Caco-2 (cell line): ENCODE measurements around the gene SLC43A2. TPM values are rescaled to one million over a fixed set of nuclear protein-coding genes. Genes with fewer than 3 reads are reported as not detected.

Experiments used
- BruUV-seq: library from RNA; stranded (reverse); fragments of 400-500 nt; replicated peaks from 2 replicates; lab custom pipeline; 2021; lab: Mats Ljungman, UMichigan
- CTCF ChIA-PET: fragments of 300-600 bp; sonication (Branson Sonifier 250); formaldehyde crosslinking; loops from one replicate; lab custom pipeline; 2022; ENCODE audit warnings: antibody characterized with exemption; lab: Charles Lee
- POLR2A ChIA-PET: fragments of 300-600 bp; sonication (Branson Sonifier 250); formaldehyde crosslinking; loops from one replicate; lab custom pipeline; 2022; ENCODE audit warnings: antibody characterized with exemption; lab: Charles Lee
- DNase-seq, 2 experiments: peaks; one replicate each; pipeline versions ENCODE4 v3.0.0 to v3.0.0-alpha.2; 2020 to 2022
- H3K27me3 ChIP-seq: replicated peaks from 2 replicates; pipeline ENCODE4 v1.6.0; 2011; ENCODE audit warnings: low read length; ENCODE audit not compliant: control insufficient read depth, insufficient read depth
- H3K36me3 ChIP-seq: 2 replicates; pipeline ENCODE4 v1.5.1; 2011; ENCODE audit warnings: low read length; ENCODE audit not compliant: control insufficient read depth, insufficient read depth
- H3K4me1 ChIP-seq: fragments of 250-450 bp; sonication (Bioruptor Pico); 2 replicates; pipeline ENCODE4 v1.5.1; 2020; ENCODE audit warnings: mild to moderate bottlenecking
- H3K4me3 ChIP-seq: 2 replicates; pipeline ENCODE4 v1.5.1; 2011; ENCODE audit warnings: low read depth, mild to moderate bottlenecking, control low read depth, low read length
- H3K9me3 ChIP-seq: fragments of 250-450 bp; sonication (Bioruptor Pico); 2 replicates; pipeline ENCODE4 v1.5.1; 2020; ENCODE audit warnings: mild to moderate bottlenecking, moderate library complexity
- H3K27ac Mint-ChIP-seq: one replicate; pipeline ENCODE4 v1.8.0; 2022; ENCODE audit warnings: mixed read lengths; ENCODE audit not compliant: unreplicated experiment
- H3K27me3 Mint-ChIP-seq: one replicate; pipeline ENCODE4 v1.8.0; 2022; ENCODE audit warnings: mixed read lengths; ENCODE audit not compliant: insufficient read depth, unreplicated experiment
- H3K36me3 Mint-ChIP-seq: one replicate; pipeline ENCODE4 v1.8.0; 2022; ENCODE audit warnings: mild to moderate bottlenecking, mixed read lengths; ENCODE audit not compliant: insufficient read depth, unreplicated experiment
- H3K4me1 Mint-ChIP-seq: one replicate; pipeline ENCODE4 v1.8.0; 2022; ENCODE audit warnings: low read depth, mixed read lengths; ENCODE audit not compliant: unreplicated experiment
- H3K4me3 Mint-ChIP-seq: one replicate; pipeline ENCODE4 v1.8.0; 2022; ENCODE audit warnings: mild to moderate bottlenecking, moderate library complexity, mixed read lengths; ENCODE audit not compliant: unreplicated experiment
- H3K9me3 Mint-ChIP-seq: one replicate; pipeline ENCODE4 v1.8.0; 2022; ENCODE audit warnings: mixed read lengths; ENCODE audit not compliant: unreplicated experiment
- CTCF ChIP-seq, 2 experiments: fragments of 200-600 bp in 1 of 2; IDR thresholded peaks; 1 replicate in 1 of 2; 2 replicates in 1 of 2; pipeline versions ENCODE4 v1.5.1 to v1.8.0; 2011 to 2022; ENCODE audit warnings: antibody characterized with exemption in 1 of 2, control low read depth in 1 of 2, inconsistent platforms in 1 of 2, low read depth in 1 of 2, low read length in 1 of 2, mild to moderate bottlenecking in 1 of 2, moderate library complexity in 1 of 2; ENCODE audit not compliant: insufficient read depth in 1 of 2, severe bottlenecking in 1 of 2, unreplicated experiment in 1 of 2
- intact Hi-C: fragments of 100-400 bp; cut with micrococcal nuclease; formaldehyde crosslinking; loops from one replicate; pipeline ENCODE4 v1.10.0; 2022; ENCODE audit not compliant: unreplicated experiment
- total RNA-seq: library from RNA; stranded (reverse); gene quantifications from 2 replicates; pipeline ENCODE4 v1.2.3, GENCODE V29; 2022

SLC43A2 gene
- total RNA-seq, 1 experiment from 2014 or later, result 33.9 TPM

- intact Hi-C loops, result loop anchor here (1.0 to 10.0 kb wide), 4 partner anchors 55 to 175 kb away; partner anchors contain the start of genes CRK, INPP5K and PITPNA
- Mint-ChIP-seq H3K27me3 (peaks cover 2% of the 10 kb centered on the region), H3K9me3 (no peaks in the 10 kb centered on the region), H3K36me3 (peaks cover 23% of the 10 kb centered on the region), H3K27ac (peak overlapping the region; percentile 39), H3K4me1 (peaks cover 23% of the 10 kb centered on the region), H3K4me3 (peak overlapping the region; percentile 95)
- Histone ChIP-seq H3K4me1 (peaks cover 31% of the 10 kb centered on the region), H3K36me3 (no peaks in the 10 kb centered on the region), H3K9me3 (no peaks in the 10 kb centered on the region), H3K27me3 (no peaks in the 10 kb centered on the region), H3K4me3 (peak overlapping the region; percentile 90)
- no TSS peak for BruUV-seq
- ChIA-PET POLR2A (interaction anchor here (0.6 to 1.0 kb wide), 3 partner anchors 40 to 145 kb away, joined by 4 to 6 read pairs (median 5); partner anchors contain the start of gene PITPNA), CTCF (interaction anchor here (0.6 to 3.5 kb wide), 37 partner anchors 9 to 370 kb away, joined by 3 to 109 read pairs (median 4); partner anchors contain the start of genes INPP5K, PITPNA, RILP and SERPINF1)
- peak; percentile 89 to 90 for TF ChIP-seq CTCF (IDR thresholded peaks at IDR 0.05; ENCODE audit: insufficient read depth in 1 of 2, low read depth in 1 of 2, low read length in 1 of 2, severe bottlenecking in 1 of 2, unreplicated experiment in 1 of 2)
- peak; percentile 86 to 91 for DNase-seq
Measured at GRCh38 chr17:1629504-1630310, 1.1 kb upstream of the SLC43A2 start.

DNA sequence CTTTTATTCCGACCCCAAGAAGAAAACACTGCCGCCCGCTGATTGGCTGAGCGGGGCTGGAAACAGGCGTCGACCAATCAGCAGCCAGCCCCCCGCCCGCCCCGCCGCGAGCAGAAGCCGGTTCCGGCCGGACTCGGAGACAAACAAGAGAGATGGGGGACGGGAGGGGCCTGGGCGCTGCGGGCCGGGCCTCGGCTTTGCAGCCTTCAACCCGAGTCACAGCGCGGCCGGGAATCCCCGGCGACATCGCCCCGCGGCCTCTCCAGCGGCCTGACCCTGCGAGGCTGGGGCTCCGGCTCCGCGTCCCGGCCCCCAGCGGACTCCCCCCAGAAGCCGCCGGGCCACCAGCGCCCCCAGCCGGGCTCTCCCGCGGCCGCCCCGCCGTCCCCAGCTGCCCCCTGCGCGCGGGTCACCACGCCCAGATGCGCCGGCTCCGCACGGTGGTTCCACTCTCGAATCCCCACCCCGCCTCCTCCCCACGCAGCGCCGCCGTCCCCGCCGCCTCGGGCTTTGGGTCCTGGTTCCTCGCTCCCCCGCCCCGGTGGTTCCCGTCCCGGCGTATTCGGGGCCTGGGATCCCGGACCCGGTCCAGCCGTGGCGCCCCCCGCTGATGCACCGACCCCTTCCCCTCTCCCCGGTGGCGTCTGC, 346 bp upstream of the SLC43A2 start:
- Mint-ChIP-seq H3K27ac (peak overlapping the region; percentile 95), H3K27me3 (peaks cover 2% of the 10 kb centered on the region), H3K9me3 (no peaks in the 10 kb centered on the region), H3K4me3 (peak overlapping the region; percentile 95), H3K36me3 (peaks cover 26% of the 10 kb centered on the region), H3K4me1 (peaks cover 23% of the 10 kb centered on the region)
- Histone ChIP-seq H3K9me3 (no peaks in the 10 kb centered on the region), H3K36me3 (no peaks in the 10 kb centered on the region), H3K4me3 (peak overlapping the region; percentile 90), H3K27me3 (no peaks in the 10 kb centered on the region), H3K4me1 (peaks cover 31% of the 10 kb centered on the region)
- ChIA-PET CTCF (interaction anchor here (0.5 to 3.5 kb wide), 17 partner anchors 11 to 1425 kb away, joined by 3 to 109 read pairs (median 4); partner anchors contain the start of genes INPP5K and SERPINF1), POLR2A (interaction anchor here (0.5 to 1.6 kb wide), 7 partner anchors 24 to 144 kb away, joined by 3 to 6 read pairs (median 3); partner anchors contain the start of genes INPP5K and PITPNA)
- peak in 1 of 2 experiments; percentile 38 for TF ChIP-seq CTCF (IDR thresholded peaks at IDR 0.05; ENCODE audit: insufficient read depth in 1 of 2, low read depth in 1 of 2, low read length in 1 of 2, severe bottlenecking in 1 of 2, unreplicated experiment in 1 of 2)
- intact Hi-C loops, result loop anchor here (1.0 to 10.0 kb wide), 5 partner anchors 14 to 174 kb away; partner anchors contain the start of genes CRK and INPP5K
- DNase-seq, result peak; percentile 97 to 99
- BruUV-seq, result no TSS peak
